Epithelial cell of esophagus (primary cell): Measurements from ENCODE around the gene IL19.

ENCODE experiments used
- DNase-seq: peaks from one replicate; pipeline ENCODE4 v3.0.0; 2010; ENCODE audit warnings: low read depth
- H3K4me3 ChIP-seq: 2 replicates; pipeline ENCODE4 v1.5.1; 2011; ENCODE audit warnings: mild to moderate bottlenecking, low read length, control low read depth
- CTCF ChIP-seq: IDR thresholded peaks from 2 replicates; pipeline ENCODE4 v1.5.1; 2011; ENCODE audit warnings: low read depth, mild to moderate bottlenecking, low read length, control low read depth, inconsistent platforms; ENCODE audit not compliant: insufficient read depth; ENCODE audit errors: missing control alignments

The IL19 gene

DNA sequence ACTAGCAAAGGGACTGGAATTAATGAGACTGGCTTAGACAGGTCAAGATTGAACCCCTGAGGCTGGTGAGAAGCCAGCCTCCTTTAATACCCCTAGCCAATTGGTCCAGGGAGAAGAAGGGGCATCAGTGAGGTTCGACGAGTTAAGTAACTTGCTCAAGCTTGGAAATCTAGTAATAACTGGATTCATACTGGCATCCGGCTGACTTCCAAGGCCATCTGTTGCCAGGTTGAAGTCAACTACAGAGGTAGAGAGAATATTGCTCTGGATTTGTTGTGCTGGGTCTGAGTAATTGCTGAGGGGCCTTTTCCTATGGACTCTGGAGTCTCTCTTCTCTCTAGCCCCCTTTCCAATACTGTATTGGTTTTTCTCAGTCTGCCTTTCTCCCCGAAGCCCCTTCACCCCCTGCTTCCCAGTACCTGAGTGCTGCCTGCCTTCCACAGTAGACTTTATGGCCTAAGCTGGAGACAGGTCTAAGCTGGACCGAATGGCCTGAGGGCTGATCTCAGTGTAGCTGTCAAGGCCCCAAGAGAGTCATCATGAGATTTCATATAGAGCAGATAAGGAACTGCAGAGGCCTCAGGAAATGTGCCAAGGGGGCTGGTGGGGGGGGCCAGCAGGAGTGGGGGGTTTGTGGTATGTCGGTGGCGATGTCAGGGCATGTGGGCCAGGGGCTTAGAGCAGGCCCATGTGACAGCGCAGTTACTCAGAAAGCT, 42.4 kb upstream of the IL19 start:
- no peak for TF ChIP-seq CTCF

DNA sequence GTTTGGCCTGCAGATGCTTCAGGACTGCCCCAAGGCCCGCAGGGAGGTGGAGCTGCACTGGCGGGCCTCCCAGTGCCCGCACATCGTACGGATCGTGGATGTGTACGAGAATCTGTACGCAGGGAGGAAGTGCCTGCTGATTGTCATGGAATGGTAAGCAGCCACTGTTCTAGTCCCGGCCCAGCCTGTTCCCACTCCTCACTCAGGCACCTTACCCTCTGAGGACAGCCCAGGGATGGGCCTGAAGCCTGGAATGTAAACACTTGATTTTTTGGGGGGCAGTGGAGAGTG, 41.9 kb upstream of the IL19 start:
- no peak for TF ChIP-seq CTCF
- no peak overlapping the region for H3K4me3 ChIP-seq
- DNase-seq: no peak

More for the DNA sequence above, 42.4 kb upstream of the IL19 start:
- DNase-seq: no peak
- H3K4me3 ChIP-seq: no peak overlapping the region

- TF ChIP-seq CTCF: no peak
- no peak overlapping the region for H3K4me3 ChIP-seq
- no peak for DNase-seq
These were observed 41.5 kb upstream of the IL19 start for GRCh38 chr1:206729050-206729449.

DNA sequence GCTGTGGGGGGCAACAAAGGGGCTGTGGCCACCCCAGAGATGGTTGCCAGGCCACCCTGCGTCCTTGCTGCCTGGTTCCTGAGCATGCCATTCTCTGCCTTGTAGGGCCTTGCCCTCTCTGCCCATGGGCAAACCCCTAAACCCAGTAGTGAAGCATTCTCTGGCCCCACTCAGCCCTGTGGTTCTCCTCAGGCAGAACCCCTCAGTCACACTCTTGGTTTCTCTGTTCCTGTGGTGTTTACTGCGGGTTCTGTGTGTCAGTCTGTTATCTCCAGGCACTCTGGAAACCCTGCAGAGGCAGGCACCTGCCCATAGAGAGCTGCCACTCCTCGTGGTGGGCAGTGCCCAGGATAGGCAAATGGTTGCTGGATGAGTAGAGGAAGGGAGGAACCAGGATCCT, 41.1 kb upstream of the IL19 start:
- TF ChIP-seq CTCF: no peak
- H3K4me3 ChIP-seq: no peak overlapping the region

GRCh38 chr1:206732508-206732907, 38.1 kb upstream of the IL19 start:
- no peak for TF ChIP-seq CTCF
- no peak for DNase-seq
- no peak overlapping the region for H3K4me3 ChIP-seq

More for the DNA sequence above, 41.1 kb upstream of the IL19 start:
- DNase-seq: no peak

DNA sequence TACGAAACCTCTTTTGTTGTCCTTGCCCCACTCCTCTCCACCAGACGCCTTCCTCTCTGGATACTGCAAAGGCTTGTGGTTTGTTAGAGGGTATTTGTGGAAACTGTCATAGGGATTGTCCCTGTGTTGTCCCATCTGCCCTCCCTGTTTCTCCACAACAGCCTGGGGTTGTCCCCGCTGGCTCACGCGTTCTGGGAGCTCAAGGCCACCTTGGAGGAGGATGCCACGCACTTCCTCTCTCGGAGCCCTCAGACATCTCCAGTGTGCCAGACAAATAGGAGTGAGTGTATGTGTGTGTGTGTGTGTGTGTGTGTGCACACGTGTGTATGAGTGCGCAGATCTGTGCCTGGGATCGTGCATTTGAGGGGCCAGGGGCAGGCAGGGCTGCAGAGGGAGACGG, 37.6 kb upstream of the IL19 start:
- DNase-seq: no peak
- no peak for TF ChIP-seq CTCF
- H3K4me3 ChIP-seq: no peak overlapping the region

DNA sequence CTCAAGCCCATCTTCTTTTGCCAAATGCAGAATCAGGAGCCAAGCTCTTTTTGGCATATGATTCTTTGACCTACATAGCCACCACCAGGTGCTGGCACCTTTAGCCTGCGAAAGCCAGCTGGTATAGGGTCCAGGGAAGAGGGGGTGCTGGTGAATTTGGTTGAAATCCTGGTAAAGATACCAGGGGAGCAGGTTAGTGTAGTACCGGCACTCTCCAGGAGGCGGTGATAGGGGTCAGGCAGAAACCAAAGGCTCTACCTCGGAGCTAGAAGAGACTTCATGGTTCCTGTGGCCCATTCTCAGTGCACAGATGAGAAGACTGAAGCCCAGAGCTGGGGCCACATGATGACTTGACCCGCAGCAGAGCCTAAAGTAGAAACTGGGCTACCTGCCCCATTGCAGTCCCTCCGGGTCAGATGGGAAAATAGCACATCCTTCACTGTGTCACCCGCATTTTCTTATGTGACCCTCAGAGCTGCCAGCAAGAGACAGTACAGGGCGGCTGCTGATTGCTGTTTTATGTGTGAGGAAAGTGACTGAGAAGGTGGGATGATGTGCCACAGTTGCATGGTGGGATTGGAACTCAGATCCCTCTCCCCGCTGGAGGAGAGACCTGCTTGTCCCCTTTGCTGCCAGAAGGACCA, 36.0 kb upstream of the IL19 start:
- peak; percentile 89 for TF ChIP-seq CTCF
- peak; percentile 49 for DNase-seq
- H3K4me3 ChIP-seq: no peak overlapping the region
